ENCODE results near the gene MACROD2. TPM values are rescaled to one million over a fixed set of nuclear protein-coding genes. Genes with fewer than 3 reads are reported as not detected.

MACROD2 gene
- total RNA-seq, 1 experiment from 2014 or later = 1.6 TPM

DNA sequence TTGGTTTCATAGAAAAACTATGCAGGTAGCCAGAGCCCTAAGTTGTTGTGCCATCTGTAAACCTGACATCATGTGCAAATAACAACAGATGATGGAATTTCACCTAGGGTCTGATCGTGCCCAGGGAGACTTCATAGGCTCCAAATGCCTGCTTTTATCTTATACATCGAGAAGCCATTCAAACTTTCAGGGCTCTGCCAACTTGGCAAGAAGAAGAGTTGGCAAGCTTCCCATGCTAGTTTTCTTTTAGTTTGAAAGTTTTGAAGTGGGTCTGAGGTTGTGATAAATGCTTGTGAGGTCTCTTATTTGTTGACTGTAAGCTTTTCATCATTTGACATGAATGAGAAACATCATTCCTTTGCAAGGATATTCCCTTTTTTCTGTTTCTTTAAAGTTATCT lies 517.5 kb downstream of the MACROD2 start:
- H3K9me3 Mint-ChIP-seq = peaks cover 3 to 4% of the 10 kb centered on the region in 2 experiments; a peak in 1 of 5 replicates
- Histone ChIP-seq H3K4ac (ENCODE audit: low read depth, low read length) (no peak overlapping the region), H3K9ac (ENCODE audit: extremely low read depth, insufficient read length, low read length) (no peak overlapping the region), H2BK5ac (ENCODE audit: insufficient read length, low read length) (no peak overlapping the region), H3T11ph (ENCODE audit: low read length) (no peak overlapping the region), H3K56ac (ENCODE audit: insufficient read length, low read depth, low read length) (no peak overlapping the region), H4K5ac (ENCODE audit: insufficient read length, low read depth, low read length) (no peak overlapping the region), H3K79me1 (ENCODE audit: insufficient read depth, low read depth, low read length, poor library complexity, severe bottlenecking) (no peaks in the 10 kb centered on the region), H3K27ac (ENCODE audit: insufficient read length, low read depth, low read length) (no peak overlapping the region), H3K14ac (ENCODE audit: insufficient read depth, low read length) (no peak overlapping the region), H3K18ac (ENCODE audit: insufficient read length, low read depth, low read length) (no peak overlapping the region), H3K4me1 (ENCODE audit: insufficient read depth, low read length) (no peaks in the 10 kb centered on the region), H4K8ac (replicated peaks; ENCODE audit: insufficient read length, low read depth, low read length) (no peak overlapping the region), H2BK15ac (ENCODE audit: low read depth, low read length) (no peak overlapping the region), H2AK5ac (ENCODE audit: insufficient read length, low read length) (no peak overlapping the region), H4K91ac (ENCODE audit: insufficient read length, low read depth, low read length) (no peak overlapping the region), H4K20me1 (ENCODE audit: control insufficient read depth, insufficient read depth, insufficient read length) (no peaks in the 10 kb centered on the region), H3K27me3 (ENCODE audit: insufficient read depth, low read length) (no peaks in the 10 kb centered on the region), H3K9me3 (ENCODE audit: control insufficient read depth, low read depth, low read length) (no peaks in the 10 kb centered on the region), H3K23ac (ENCODE audit: insufficient read length, low read depth, low read length) (no peak overlapping the region), H2BK20ac (ENCODE audit: low read depth, low read length, poor library complexity, severe bottlenecking) (no peak overlapping the region), H3K4me2 (ENCODE audit: insufficient read depth, insufficient read length, low read length) (no peak overlapping the region), H2BK12ac (ENCODE audit: insufficient read length, low read depth, low read length) (no peak overlapping the region), H2BK120ac (ENCODE audit: low read depth, low read length, poor library complexity, severe bottlenecking) (no peak overlapping the region), H2AFZ (ENCODE audit: low read length) (no peak overlapping the region), H3K79me2 (ENCODE audit: insufficient read depth, low read length) (no peaks in the 10 kb centered on the region), H3K23me2 (ENCODE audit: insufficient read length, low read depth, low read length, poor library complexity, severe bottlenecking) (no peaks in the 10 kb centered on the region)
- H3K4me1 Mint-ChIP-seq = peaks cover 0 to 1% of the 10 kb centered on the region in 2 experiments; a peak in 1 of 4 replicates
- H3K4me3 Mint-ChIP-seq = no peak overlapping the region
- no peak for DNase-seq
- TF ChIP-seq, protein P1, sequence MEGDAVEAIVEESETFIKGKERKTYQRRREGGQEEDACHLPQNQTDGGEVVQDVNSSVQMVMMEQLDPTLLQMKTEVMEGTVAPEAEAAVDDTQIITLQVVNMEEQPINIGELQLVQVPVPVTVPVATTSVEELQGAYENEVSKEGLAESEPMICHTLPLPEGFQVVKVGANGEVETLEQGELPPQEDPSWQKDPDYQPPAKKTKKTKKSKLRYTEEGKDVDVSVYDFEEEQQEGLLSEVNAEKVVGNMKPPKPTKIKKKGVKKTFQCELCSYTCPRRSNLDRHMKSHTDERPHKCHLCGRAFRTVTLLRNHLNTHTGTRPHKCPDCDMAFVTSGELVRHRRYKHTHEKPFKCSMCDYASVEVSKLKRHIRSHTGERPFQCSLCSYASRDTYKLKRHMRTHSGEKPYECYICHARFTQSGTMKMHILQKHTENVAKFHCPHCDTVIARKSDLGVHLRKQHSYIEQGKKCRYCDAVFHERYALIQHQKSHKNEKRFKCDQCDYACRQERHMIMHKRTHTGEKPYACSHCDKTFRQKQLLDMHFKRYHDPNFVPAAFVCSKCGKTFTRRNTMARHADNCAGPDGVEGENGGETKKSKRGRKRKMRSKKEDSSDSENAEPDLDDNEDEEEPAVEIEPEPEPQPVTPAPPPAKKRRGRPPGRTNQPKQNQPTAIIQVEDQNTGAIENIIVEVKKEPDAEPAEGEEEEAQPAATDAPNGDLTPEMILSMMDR (conservative IDR thresholded peaks at IDR 0.05) = no peak
- H3K36me3 Mint-ChIP-seq (ENCODE audit: insufficient read depth in 1 of 3, low read depth in 3 of 3) = no peaks in the 10 kb centered on the region; a peak in 1 of 7 replicates
- H3K27me3 Mint-ChIP-seq (ENCODE audit: low read depth) = no peaks in the 10 kb centered on the region; the same call in 1 of the 2 replicates
- no peak overlapping the region for H3K27ac Mint-ChIP-seq
- WGBS (ENCODE audit: extremely low coverage, insufficient read length, low lambda C conversion rate) = no CpG with 5 or more reads among the region's 2 CpGs

All from H9 (cell line).